Parathyroid adenoma (tissue), 2 donors: ENCODE results near the gene ANO2.

Experiments used
- H2AFZ ChIP-seq: fragments of 300-600 bp; sonication (generic); one replicate; pipeline ENCODE4 v1.7.0; 2017; ENCODE audit warnings: antibody characterized with exemption, mild to moderate bottlenecking
- H3K27ac ChIP-seq: fragments of 300-600 bp; sonication (generic); one replicate; pipeline ENCODE4 v1.7.0; 2017
- H3K27me3 ChIP-seq: fragments of 300-600 bp; sonication (generic); one replicate; pipeline ENCODE4 v1.7.0; 2017; ENCODE audit warnings: low read length; ENCODE audit not compliant: control insufficient read depth, insufficient read depth
- H3K36me3 ChIP-seq: fragments of 300-600 bp; sonication (generic); one replicate; pipeline ENCODE4 v1.7.0; 2017; ENCODE audit warnings: low read length; ENCODE audit not compliant: control insufficient read depth, insufficient read depth
- H3K4me1 ChIP-seq: fragments of 300-600 bp; sonication (generic); one replicate; pipeline ENCODE4 v1.7.0; 2017; ENCODE audit warnings: control low read depth
- H3K4me2 ChIP-seq: fragments of 300-600 bp; sonication (generic); one replicate; pipeline ENCODE4 v1.7.0; 2017; ENCODE audit warnings: low read length
- H3K4me3 ChIP-seq: fragments of 300-600 bp; sonication (generic); one replicate; pipeline ENCODE4 v1.7.0; 2017; ENCODE audit warnings: low read depth, low read length
- H3K79me2 ChIP-seq: fragments of 300-600 bp; sonication (generic); one replicate; pipeline ENCODE4 v1.7.0; 2017; ENCODE audit warnings: control low read depth
- H3K9ac ChIP-seq: fragments of 300-600 bp; sonication (generic); one replicate; pipeline ENCODE4 v1.7.0; 2017; ENCODE audit warnings: mild to moderate bottlenecking
- H3K9me3 ChIP-seq: fragments of 300-600 bp; sonication (generic); one replicate; pipeline ENCODE4 v1.7.0; 2017; ENCODE audit warnings: low read length; ENCODE audit not compliant: control insufficient read depth
- CTCF ChIP-seq: fragments of 300-600 bp; sonication (generic); IDR thresholded peaks from one replicate; pipeline ENCODE4 v1.7.0; 2017; ENCODE audit warnings: antibody characterized with exemption, mild to moderate bottlenecking
- donor health status: primary hyperparathyroidism.

The ANO2 gene

GRCh38 chr12:5771756-5772155, 173.3 kb downstream of the ANO2 start:
- Histone ChIP-seq H3K27me3 (no peaks in the 10 kb centered on the region), H3K79me2 (no peaks in the 10 kb centered on the region), H3K36me3 (no peaks in the 10 kb centered on the region), H3K4me1 (no peaks in the 10 kb centered on the region), H3K27ac (no peak overlapping the region), H3K4me3 (no peak overlapping the region), H3K9me3 (no peaks in the 10 kb centered on the region), H3K4me2 (no peak overlapping the region), H2AFZ (no peak overlapping the region), H3K9ac (no peak overlapping the region)
- TF ChIP-seq CTCF: no peak

GRCh38 chr12:5770727-5771126, 174.3 kb downstream of the ANO2 start:
- H3K4me1 ChIP-seq: no peaks in the 10 kb centered on the region
- TF ChIP-seq CTCF: no peak
- H3K9ac ChIP-seq: no peak overlapping the region
- no peak overlapping the region for H3K27ac ChIP-seq
- no peak overlapping the region for H3K4me2 ChIP-seq
- no peaks in the 10 kb centered on the region for H3K36me3 ChIP-seq
- no peaks in the 10 kb centered on the region for H3K79me2 ChIP-seq
- H3K4me3 ChIP-seq: no peak overlapping the region
- H3K9me3 ChIP-seq: no peaks in the 10 kb centered on the region
- H2AFZ ChIP-seq: no peak overlapping the region
- H3K27me3 ChIP-seq: no peaks in the 10 kb centered on the region

GRCh38 chr12:5768581-5769196, 176.4 kb downstream of the ANO2 start:
- no peaks in the 10 kb centered on the region for H3K4me1 ChIP-seq
- no peak overlapping the region for H3K4me2 ChIP-seq
- no peak overlapping the region for H3K9ac ChIP-seq
- TF ChIP-seq CTCF: no peak
- no peaks in the 10 kb centered on the region for H3K27me3 ChIP-seq
- no peak overlapping the region for H3K27ac ChIP-seq
- no peaks in the 10 kb centered on the region for H3K79me2 ChIP-seq
- H3K36me3 ChIP-seq: no peaks in the 10 kb centered on the region
- H2AFZ ChIP-seq: no peak overlapping the region
- H3K9me3 ChIP-seq: no peaks in the 10 kb centered on the region
- no peak overlapping the region for H3K4me3 ChIP-seq

- Histone ChIP-seq H3K9ac (no peak overlapping the region), H3K9me3 (no peaks in the 10 kb centered on the region), H3K27ac (no peak overlapping the region), H3K4me1 (no peaks in the 10 kb centered on the region), H3K79me2 (no peaks in the 10 kb centered on the region), H3K36me3 (no peaks in the 10 kb centered on the region), H3K4me2 (no peak overlapping the region), H3K4me3 (no peak overlapping the region), H3K27me3 (no peaks in the 10 kb centered on the region), H2AFZ (no peak overlapping the region)
- TF ChIP-seq CTCF: no peak
Observed at GRCh38 chr12:5768171-5768570, 176.9 kb downstream of the ANO2 start.

- no peak overlapping the region for H3K27ac ChIP-seq
Observed at GRCh38 chr12:5758347-5758746, 186.7 kb downstream of the ANO2 start.

More at GRCh38 chr12:5758347-5758746, 186.7 kb downstream of the ANO2 start:
- H3K9me3 ChIP-seq: no peaks in the 10 kb centered on the region
- H3K4me1 ChIP-seq: no peaks in the 10 kb centered on the region
- no peak for TF ChIP-seq CTCF
- H3K9ac ChIP-seq: no peak overlapping the region
- H3K4me3 ChIP-seq: no peak overlapping the region
- no peaks in the 10 kb centered on the region for H3K27me3 ChIP-seq
- H3K79me2 ChIP-seq: no peaks in the 10 kb centered on the region
- H3K4me2 ChIP-seq: no peak overlapping the region
- no peaks in the 10 kb centered on the region for H3K36me3 ChIP-seq
- H2AFZ ChIP-seq: no peak overlapping the region
